Stimulated activated CD4-positive, alpha-beta T cell treated with anti-CD3 and anti-CD28 coated beads, Interleukin-15, amount 100 ng/mL, for 24 hours (primary cell): Measurements from ENCODE around the gene LRRC71.

Experiments
- DNase-seq: peaks from one replicate; pipeline ENCODE4 v3.0.0-alpha.2; 2020

The LRRC71 gene

GRCh38 chr1:156893048-156893953 is 27.1 kb upstream of the LRRC71 start, which contains the start of gene PEAR1:
Gene PEAR1, plus strand, starts transcription at chr1:156893718. Its CDS starts 10,209 bp downstream, at chr1:156903927.
- DNase-seq = no peak

- no peak for DNase-seq
These were observed 26.4 kb upstream of the LRRC71 start for GRCh38 chr1:156894001-156894400.

- no peak for DNase-seq
These were observed 25.5 kb upstream of the LRRC71 start for GRCh38 chr1:156894711-156895454.

GRCh38 chr1:156895455-156895812 is 25.0 kb upstream of the LRRC71 start:
- DNase-seq = no peak

GRCh38 chr1:156895927-156896326 is 24.5 kb upstream of the LRRC71 start:
- DNase-seq = no peak

GRCh38 chr1:156896490-156897033 is 23.9 kb upstream of the LRRC71 start:
- DNase-seq = no peak

- no peak for DNase-seq
These were observed 23.2 kb upstream of the LRRC71 start for GRCh38 chr1:156897078-156897825.

GRCh38 chr1:156898161-156898566 is 22.3 kb upstream of the LRRC71 start:
- no peak for DNase-seq

- DNase-seq = no peak
These were observed 21.3 kb upstream of the LRRC71 start for GRCh38 chr1:156898971-156899664.

GRCh38 chr1:156899956-156900718 is 20.3 kb upstream of the LRRC71 start:
- DNase-seq = no peak

GRCh38 chr1:156900896-156901589 is 19.4 kb upstream of the LRRC71 start:
- no peak for DNase-seq

GRCh38 chr1:156901590-156901900 is 18.9 kb upstream of the LRRC71 start:
- no peak for DNase-seq

- DNase-seq = no peak
These were observed 18.2 kb upstream of the LRRC71 start for GRCh38 chr1:156901966-156902915.

- no peak for DNase-seq
These were observed 16.9 kb upstream of the LRRC71 start for GRCh38 chr1:156903328-156904091.

- no peak for DNase-seq
These were observed 16.1 kb upstream of the LRRC71 start for GRCh38 chr1:156904187-156904959.

- no peak for DNase-seq
These were observed 15.3 kb upstream of the LRRC71 start for GRCh38 chr1:156905176-156905575.

- no peak for DNase-seq
These were observed 14.8 kb upstream of the LRRC71 start for GRCh38 chr1:156905651-156906050.

GRCh38 chr1:156906206-156906906 is 14.1 kb upstream of the LRRC71 start:
- DNase-seq = no peak
